ENCODE data around the gene TULP3. TPM values are rescaled to one million over a fixed set of nuclear protein-coding genes. Genes with fewer than 3 reads are reported as not detected.

The TULP3 gene
- total and polyA plus RNA-seq, 2 donors (not counting 3 experiments of a cell fraction or from before 2014, with no cell fraction given): 30.8 to 31.0 TPM

DNA sequence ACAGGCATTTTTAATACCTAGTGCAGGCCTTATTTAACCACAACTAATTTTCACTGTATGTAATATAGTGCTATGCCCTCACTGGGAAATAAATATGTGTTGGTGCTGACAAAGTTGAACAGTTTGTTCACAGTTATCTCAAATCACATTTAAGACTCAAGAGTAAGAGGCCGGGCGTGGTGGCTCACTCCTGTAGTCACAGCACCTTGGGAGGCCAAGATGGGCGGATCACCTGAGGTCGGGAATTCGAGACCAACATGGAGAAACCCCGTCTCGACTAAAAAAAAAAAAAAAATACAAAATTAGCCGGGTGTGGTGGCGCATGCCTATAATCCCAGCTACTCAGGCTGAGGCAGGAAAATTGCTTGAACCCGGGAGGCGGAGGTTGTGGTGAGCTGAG lies 45.6 kb downstream of the TULP3 start:
- no peaks in the 10 kb centered on the region for H3K27me3 ChIP-seq (ENCODE audit: control insufficient read depth in 2 of 2, insufficient read depth in 2 of 2, low read length in 2 of 2)
- H3K9me1 ChIP-seq (replicated peaks; ENCODE audit: control insufficient read depth, extremely low read depth, insufficient read depth, low read length): no peaks in the 10 kb centered on the region
- BruUV-seq (replicated peaks): no TSS peak
- no peak for DNase-seq (ENCODE audit: low read depth, low spot score)
- H3K27ac ChIP-seq (ENCODE audit: insufficient read depth, low read depth, low read length): no peak overlapping the region
- intact Hi-C loops (cut with micrococcal nuclease) (no loop called here), dilution Hi-C loops (cut with MboI; ENCODE audit: extremely low pct_ligation_motif_present, low sequenced_read_pairs) (no loop called here)
- H3K79me2 ChIP-seq (ENCODE audit: control insufficient read depth, insufficient read depth, low read length): no peaks in the 10 kb centered on the region
- CTCF ChIA-PET: interaction anchor here (1.3 kb wide), 2 partner anchors 8 to 196 kb away, joined by 3 to 4 read pairs; no protein-coding TSS in a partner anchor
- H3K9ac ChIP-seq (replicated peaks; ENCODE audit: extremely low read depth, insufficient read depth, low read length): no peak overlapping the region
- FAIRE-seq: no peak
- H3K4me2 ChIP-seq (ENCODE audit: insufficient read depth, low read length): no peak overlapping the region
- no peaks in the 10 kb centered on the region for H4K20me1 ChIP-seq (replicated peaks; ENCODE audit: control insufficient read depth, extremely low read depth, insufficient read depth, low read length)
- H2AFZ ChIP-seq (ENCODE audit: low read depth, low read length): no peak overlapping the region
- POLR2A ChIA-PET: interaction anchor here (0.7 kb wide), 1 partner anchor 24 kb away, joined by 4 read pairs; no protein-coding TSS in a partner anchor
- H3K9me3 ChIP-seq (replicated peaks; ENCODE audit: control insufficient read depth, insufficient read depth, low read length): no peaks in the 10 kb centered on the region
- H3K36me3 ChIP-seq (ENCODE audit: control insufficient read depth in 2 of 2, extremely low read depth in 1 of 2, insufficient read depth in 2 of 2, low read length in 2 of 2): peaks cover 10 to 23% of the 10 kb centered on the region in 2 experiments
- TF ChIP-seq FOS (IDR thresholded peaks at IDR 0.05; ENCODE audit: borderline replicate concordance, insufficient read depth, low read length) (no peak), JUN (IDR thresholded peaks at IDR 0.05; ENCODE audit: borderline replicate concordance, insufficient read depth, insufficient read length, low read depth) (no peak), POLR2AphosphoS5 (IDR thresholded peaks at IDR 0.05; ENCODE audit: insufficient read depth, low read depth, low read length) (no peak)
- no peaks in the 10 kb centered on the region for H3K4me1 ChIP-seq (ENCODE audit: control insufficient read depth, extremely low read depth, insufficient read depth, low read length)
- no peak overlapping the region for H3K4me3 ChIP-seq (replicated peaks in 1 of 3; ENCODE audit: insufficient read depth in 1 of 3, low read depth in 1 of 3, low read length in 3 of 3)

DNA sequence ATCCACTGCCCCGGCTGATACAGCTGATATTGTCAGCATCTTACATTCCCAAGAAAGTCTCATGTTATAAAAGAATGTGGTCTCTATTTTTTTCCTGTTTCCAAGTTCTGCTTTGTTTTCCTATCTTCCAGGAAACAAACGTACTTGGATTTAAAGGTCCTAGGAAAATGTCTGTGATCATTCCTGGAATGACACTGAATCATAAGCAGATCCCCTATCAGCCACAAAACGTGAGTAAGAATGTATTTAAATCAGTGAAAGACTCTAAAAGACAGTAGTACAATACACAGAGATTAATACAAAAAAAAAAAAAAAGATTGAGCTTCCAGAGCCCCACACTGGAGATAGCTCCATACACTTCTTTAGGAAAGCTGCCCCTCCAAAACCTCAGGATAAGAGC lies 46.8 kb downstream of the TULP3 start:
- Histone ChIP-seq H3K4me1 (ENCODE audit: control insufficient read depth, extremely low read depth, insufficient read depth, low read length) (no peaks in the 10 kb centered on the region), H3K4me3 (replicated peaks in 1 of 3; ENCODE audit: insufficient read depth in 1 of 3, low read depth in 1 of 3, low read length in 3 of 3) (no peak overlapping the region), H4K20me1 (replicated peaks; ENCODE audit: control insufficient read depth, extremely low read depth, insufficient read depth, low read length) (no peaks in the 10 kb centered on the region), H3K79me2 (ENCODE audit: control insufficient read depth, insufficient read depth, low read length) (no peaks in the 10 kb centered on the region), H3K27ac (ENCODE audit: insufficient read depth, low read depth, low read length) (no peak overlapping the region), H3K36me3 (ENCODE audit: control insufficient read depth in 2 of 2, extremely low read depth in 1 of 2, insufficient read depth in 2 of 2, low read length in 2 of 2) (peaks cover 5 to 22% of the 10 kb centered on the region in 2 experiments), H3K9me1 (replicated peaks; ENCODE audit: control insufficient read depth, extremely low read depth, insufficient read depth, low read length) (no peaks in the 10 kb centered on the region), H2AFZ (ENCODE audit: low read depth, low read length) (no peak overlapping the region), H3K4me2 (ENCODE audit: insufficient read depth, low read length) (no peak overlapping the region), H3K9me3 (replicated peaks; ENCODE audit: control insufficient read depth, insufficient read depth, low read length) (no peaks in the 10 kb centered on the region), H3K9ac (replicated peaks; ENCODE audit: extremely low read depth, insufficient read depth, low read length) (no peak overlapping the region), H3K27me3 (ENCODE audit: control insufficient read depth in 2 of 2, insufficient read depth in 2 of 2, low read length in 2 of 2) (no peaks in the 10 kb centered on the region)
- intact Hi-C loops (cut with micrococcal nuclease): no loop called here
- TF ChIP-seq, protein P1, sequence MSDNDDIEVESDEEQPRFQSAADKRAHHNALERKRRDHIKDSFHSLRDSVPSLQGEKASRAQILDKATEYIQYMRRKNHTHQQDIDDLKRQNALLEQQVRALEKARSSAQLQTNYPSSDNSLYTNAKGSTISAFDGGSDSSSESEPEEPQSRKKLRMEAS (IDR thresholded peaks at IDR 0.05; ENCODE audit: insufficient read depth, insufficient read length): no peak
- TF ChIP-seq EZH2 (IDR thresholded peaks at IDR 0.05; ENCODE audit: borderline replicate concordance, low read depth, low read length, severe bottlenecking) (no peak), MYC (IDR thresholded peaks at IDR 0.05; ENCODE audit: low read depth, low read length) (no peak), JUN (IDR thresholded peaks at IDR 0.05; ENCODE audit: borderline replicate concordance, insufficient read depth, insufficient read length, low read depth) (no peak), FOS (IDR thresholded peaks at IDR 0.05; ENCODE audit: borderline replicate concordance, insufficient read depth, low read length) (no peak), POLR2AphosphoS5 (IDR thresholded peaks at IDR 0.05; ENCODE audit: insufficient read depth, low read depth, low read length) (no peak), POLR2A (IDR thresholded peaks at IDR 0.05; ENCODE audit: low read depth, low read length) (no peak), GATA2 (IDR thresholded peaks at IDR 0.05; ENCODE audit: insufficient read depth, insufficient read length, low read depth, low read length) (no peak)
- TF ChIP-seq, protein P2, sequence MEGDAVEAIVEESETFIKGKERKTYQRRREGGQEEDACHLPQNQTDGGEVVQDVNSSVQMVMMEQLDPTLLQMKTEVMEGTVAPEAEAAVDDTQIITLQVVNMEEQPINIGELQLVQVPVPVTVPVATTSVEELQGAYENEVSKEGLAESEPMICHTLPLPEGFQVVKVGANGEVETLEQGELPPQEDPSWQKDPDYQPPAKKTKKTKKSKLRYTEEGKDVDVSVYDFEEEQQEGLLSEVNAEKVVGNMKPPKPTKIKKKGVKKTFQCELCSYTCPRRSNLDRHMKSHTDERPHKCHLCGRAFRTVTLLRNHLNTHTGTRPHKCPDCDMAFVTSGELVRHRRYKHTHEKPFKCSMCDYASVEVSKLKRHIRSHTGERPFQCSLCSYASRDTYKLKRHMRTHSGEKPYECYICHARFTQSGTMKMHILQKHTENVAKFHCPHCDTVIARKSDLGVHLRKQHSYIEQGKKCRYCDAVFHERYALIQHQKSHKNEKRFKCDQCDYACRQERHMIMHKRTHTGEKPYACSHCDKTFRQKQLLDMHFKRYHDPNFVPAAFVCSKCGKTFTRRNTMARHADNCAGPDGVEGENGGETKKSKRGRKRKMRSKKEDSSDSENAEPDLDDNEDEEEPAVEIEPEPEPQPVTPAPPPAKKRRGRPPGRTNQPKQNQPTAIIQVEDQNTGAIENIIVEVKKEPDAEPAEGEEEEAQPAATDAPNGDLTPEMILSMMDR (IDR thresholded peaks at IDR 0.05; ENCODE audit: extremely low read depth in 1 of 2, insufficient read depth in 1 of 2, low read depth in 1 of 2, low read length in 2 of 2): no peak
- dilution Hi-C loops (cut with MboI; ENCODE audit: extremely low pct_ligation_motif_present, low sequenced_read_pairs): no loop called here
- peak; percentile 51 for DNase-seq (ENCODE audit: low read depth, low spot score)
- FAIRE-seq: no peak
- no TSS peak for BruUV-seq (replicated peaks)
- POLR2A ChIA-PET: no interaction called here
- CTCF ChIA-PET: no interaction called here

All from endothelial cell of umbilical vein (primary cell).